ENCODE data around the gene HSBP1L1.

GRCh38 chr18:79915161-79916127 lies 49.0 kb upstream of the HSBP1L1 start:
- no peak for TF ChIP-seq CTCF (conservative IDR thresholded peaks at IDR 0.05 in 1 of 2, IDR thresholded peaks at IDR 0.05 in 1 of 2; ENCODE audit: low read depth in 1 of 2, low read length in 2 of 2)
- TF ChIP-seq EZH2 (IDR thresholded peaks at IDR 0.05; ENCODE audit: low read length, missing control alignments): no peak

Data from fibroblast of lung (primary cell).